Neural progenitor cell (in vitro differentiated cells): ENCODE measurements around the gene C3orf70. TPM values are rescaled to one million over a fixed set of nuclear protein-coding genes. Genes with fewer than 3 reads are reported as not detected.

Experiments used
- DNase-seq: peaks from one replicate; pipeline ENCODE4 v3.0.0-alpha.2; 2016; ENCODE audit warnings: low spot score
- H2AFZ ChIP-seq: fragments of 200-600 bp; sonication (generic); replicated peaks from 2 replicates; pipeline ENCODE4 v1.6.1; 2016; ENCODE audit warnings: antibody characterized with exemption
- H3F3A ChIP-seq: fragments of 200-600 bp; sonication (generic); 2 replicates; pipeline ENCODE4 v1.6.1; 2016; ENCODE audit warnings: antibody characterized with exemption, low read depth
- H3K27ac ChIP-seq: fragments of 200-600 bp; sonication (generic); 2 replicates; pipeline ENCODE4 v1.5.1; 2016; ENCODE audit warnings: mild to moderate bottlenecking
- H3K27me3 ChIP-seq: fragments of 200-600 bp; sonication (generic); 2 replicates; pipeline ENCODE4 v1.6.1; 2016; ENCODE audit warnings: mild to moderate bottlenecking, moderate library complexity
- H3K36me3 ChIP-seq: fragments of 200-600 bp; sonication (generic); 2 replicates; pipeline ENCODE4 v1.5.1; 2016
- H3K4me1 ChIP-seq: fragments of 200-600 bp; sonication (generic); 2 replicates; pipeline ENCODE4 v1.6.1; 2016; ENCODE audit warnings: mixed run types
- H3K4me2 ChIP-seq: fragments of 200-600 bp; sonication (generic); 2 replicates; pipeline ENCODE4 v1.6.1; 2016
- H3K4me3 ChIP-seq: fragments of 200-600 bp; sonication (generic); 2 replicates; pipeline ENCODE4 v1.5.1; 2016
- H3K79me2 ChIP-seq: fragments of 200-600 bp; sonication (generic); 2 replicates; pipeline ENCODE4 v1.6.1; 2016; ENCODE audit warnings: low read depth
- H3K9ac ChIP-seq: fragments of 200-600 bp; sonication (generic); 2 replicates; pipeline ENCODE4 v1.6.1; 2016
- H3K9me3 ChIP-seq: fragments of 200-600 bp; sonication (generic); 2 replicates; pipeline ENCODE4 v1.5.1; 2016; ENCODE audit warnings: low read depth
- H4K20me1 ChIP-seq: fragments of 200-600 bp; sonication (generic); 2 replicates; pipeline ENCODE4 v1.6.1; 2016; ENCODE audit warnings: low read depth
- H3K27ac Mint-ChIP-seq: 3 replicates; pipeline ENCODE4 v1.8.0; 2021; ENCODE audit warnings: mixed read lengths
- H3K27me3 Mint-ChIP-seq: 2 replicates; pipeline ENCODE4 v1.8.0; 2022; ENCODE audit warnings: low read depth, mild to moderate bottlenecking, inconsistent platforms, moderate library complexity, mixed read lengths; ENCODE audit not compliant: insufficient read depth
- H3K36me3 Mint-ChIP-seq: 3 replicates; pipeline ENCODE4 v1.8.0; 2021; ENCODE audit warnings: mixed read lengths
- H3K4me1 Mint-ChIP-seq: 3 replicates; pipeline ENCODE4 v1.8.0; 2021; ENCODE audit warnings: mixed read lengths
- H3K4me3 Mint-ChIP-seq: 3 replicates; pipeline ENCODE4 v1.8.0; 2021; ENCODE audit warnings: mild to moderate bottlenecking, moderate library complexity, mixed read lengths
- H3K9me3 Mint-ChIP-seq: 3 replicates; pipeline ENCODE4 v1.8.0; 2020; ENCODE audit warnings: mixed read lengths
- CTCF ChIP-seq: fragments of 200-600 bp; sonication (generic); IDR thresholded peaks from 2 replicates; pipeline ENCODE4 v1.5.1; 2017; ENCODE audit warnings: antibody characterized with exemption, mild to moderate bottlenecking
- EZH2 ChIP-seq: fragments of 200-600 bp; sonication (generic); IDR thresholded peaks from 2 replicates; pipeline ENCODE4 v1.6.1; 2017; ENCODE audit warnings: antibody characterized with exemption, mild to moderate bottlenecking, moderate library complexity
- EZH2phosphoT487 ChIP-seq: fragments of 200-600 bp; sonication (generic); IDR thresholded peaks from 2 replicates; pipeline ENCODE4 v1.6.1; 2017; ENCODE audit warnings: antibody characterized with exemption
- total RNA-seq: library from RNA; depleted of rRNA; stranded (reverse); fragments of >200 nt; gene quantifications from 2 replicates; pipeline ENCODE4 v1.2.3, GENCODE V29; 2015; ENCODE audit warnings: low replicate concordance

C3orf70 gene
- total RNA-seq, 1 donor from 2014 or later: 4.8 TPM

- Histone ChIP-seq H3F3A (no peaks in the 10 kb centered on the region), H3K36me3 (no peaks in the 10 kb centered on the region), H3K4me2 (no peak overlapping the region), H3K4me3 (no peak overlapping the region), H3K27me3 (peaks cover 23% of the 10 kb centered on the region), H4K20me1 (no peaks in the 10 kb centered on the region), H3K4me1 (peaks cover 4% of the 10 kb centered on the region), H3K27ac (no peak overlapping the region), H3K9me3 (no peaks in the 10 kb centered on the region), H2AFZ (no peak overlapping the region), H3K9ac (no peak overlapping the region), H3K79me2 (no peaks in the 10 kb centered on the region)
- Mint-ChIP-seq H3K27me3 (no peaks in the 10 kb centered on the region), H3K27ac (no peak overlapping the region), H3K9me3 (no peaks in the 10 kb centered on the region), H3K36me3 (no peaks in the 10 kb centered on the region), H3K4me3 (no peak overlapping the region), H3K4me1 (no peaks in the 10 kb centered on the region)
- TF ChIP-seq EZH2 (no peak), EZH2phosphoT487 (no peak), CTCF (no peak)
- DNase-seq: no peak
Measured at GRCh38 chr3:185145511-185145910, 7.3 kb downstream of the C3orf70 start.

GRCh38 chr3:185144784-185145183, 8.1 kb downstream of the C3orf70 start:
- TF ChIP-seq EZH2phosphoT487 (no peak), EZH2 (no peak), CTCF (no peak)
- Histone ChIP-seq H3K27ac (no peak overlapping the region), H2AFZ (no peak overlapping the region), H3K4me3 (no peak overlapping the region), H3K4me2 (no peak overlapping the region), H3K4me1 (peaks cover 4% of the 10 kb centered on the region), H4K20me1 (no peaks in the 10 kb centered on the region), H3K9me3 (no peaks in the 10 kb centered on the region), H3K27me3 (peaks cover 16% of the 10 kb centered on the region), H3F3A (no peaks in the 10 kb centered on the region), H3K36me3 (no peaks in the 10 kb centered on the region), H3K9ac (no peak overlapping the region), H3K79me2 (no peaks in the 10 kb centered on the region)
- DNase-seq: no peak
- Mint-ChIP-seq H3K4me3 (no peak overlapping the region), H3K36me3 (no peaks in the 10 kb centered on the region), H3K9me3 (no peaks in the 10 kb centered on the region), H3K4me1 (no peaks in the 10 kb centered on the region), H3K27ac (no peak overlapping the region), H3K27me3 (no peaks in the 10 kb centered on the region)

GRCh38 chr3:185137821-185138220, 15.0 kb downstream of the C3orf70 start:
- no peaks in the 10 kb centered on the region for H3K36me3 Mint-ChIP-seq
- no peak overlapping the region for H3K4me2 ChIP-seq
- H3K9me3 Mint-ChIP-seq: no peaks in the 10 kb centered on the region
- no peaks in the 10 kb centered on the region for H3F3A ChIP-seq
- H3K79me2 ChIP-seq: no peaks in the 10 kb centered on the region
- H3K27me3 ChIP-seq: no peaks in the 10 kb centered on the region
- no peaks in the 10 kb centered on the region for H3K27me3 Mint-ChIP-seq
- no peak overlapping the region for H3K27ac Mint-ChIP-seq
- H3K4me1 ChIP-seq: no peaks in the 10 kb centered on the region
- no peak overlapping the region for H2AFZ ChIP-seq
- no peaks in the 10 kb centered on the region for H4K20me1 ChIP-seq
- no peaks in the 10 kb centered on the region for H3K36me3 ChIP-seq
- H3K27ac ChIP-seq: no peak overlapping the region
- no peaks in the 10 kb centered on the region for H3K9me3 ChIP-seq
- DNase-seq: no peak
- H3K4me3 Mint-ChIP-seq: no peak overlapping the region
- TF ChIP-seq EZH2 (no peak), CTCF (no peak), EZH2phosphoT487 (no peak)
- H3K9ac ChIP-seq: no peak overlapping the region
- H3K4me3 ChIP-seq: no peak overlapping the region
- no peaks in the 10 kb centered on the region for H3K4me1 Mint-ChIP-seq
